Measurements from ENCODE around the gene SCN1A.

SCN1A gene

DNA sequence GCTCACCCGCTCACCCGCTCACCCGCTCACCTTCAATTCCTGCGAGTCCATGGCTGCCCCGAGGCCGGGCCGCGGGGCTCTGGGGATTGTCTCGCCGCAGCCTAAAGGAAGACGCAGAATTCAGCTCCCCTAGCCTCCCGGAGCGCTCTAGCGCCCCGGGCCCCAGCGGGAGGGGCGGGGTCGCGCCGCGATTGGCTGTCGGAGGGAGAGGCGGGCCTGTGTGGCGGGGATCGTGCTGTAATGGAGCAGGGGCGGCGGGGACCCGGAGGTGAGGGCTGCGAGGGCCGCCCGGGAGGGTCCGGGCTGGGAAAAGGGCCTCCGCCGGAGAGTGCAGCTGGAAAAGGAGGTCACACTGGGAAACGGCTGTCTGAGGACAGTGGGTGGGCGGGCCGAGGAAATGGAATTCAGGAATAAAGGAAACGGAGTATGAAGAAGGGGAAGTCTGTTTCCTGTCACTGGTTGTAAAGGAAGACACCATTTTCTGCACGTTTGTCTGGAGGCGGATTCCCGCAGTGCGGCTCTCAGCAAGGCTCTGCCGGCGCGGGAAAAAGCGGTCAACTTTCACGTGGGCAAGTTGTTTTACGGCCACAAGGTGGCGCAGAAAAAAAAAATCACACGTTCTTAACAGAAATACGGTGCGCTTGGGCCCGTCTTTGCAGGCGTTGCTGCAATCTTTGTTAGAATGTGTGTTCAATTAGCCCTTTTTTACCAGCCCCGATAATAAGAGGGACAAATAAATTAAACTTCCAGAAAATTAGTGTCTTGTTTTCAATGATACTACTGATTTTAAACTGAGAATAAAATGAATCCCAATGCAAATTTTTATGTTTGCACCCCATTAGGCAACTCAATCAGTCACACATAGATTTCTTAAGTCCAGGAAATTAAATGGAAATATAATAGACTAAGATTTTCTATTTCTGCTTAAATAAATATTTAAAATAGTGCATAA is 173.9 kb downstream of the SCN1A start, which contains the start of gene TTC21B:
Gene TTC21B, minus strand, starts transcription at position 122 of the 952 bp plus-strand sequence. Its CDS starts 71 bp downstream, at position 51.
- no peaks in the 10 kb centered on the region for H3K27me3 ChIP-seq (ENCODE audit: insufficient read depth, low read length)
- H3K27ac ChIP-seq (ENCODE audit: low read depth, low read length), result peak within 1 kb of the TSS; percentile 69
- peaks cover 6% of the 10 kb centered on the region for H3K36me3 ChIP-seq (ENCODE audit: insufficient read depth, low read length)
- peak within 1 kb of the TSS; percentile 95 for H2AFZ ChIP-seq (ENCODE audit: low read length, unreplicated experiment)
- peaks cover 23% of the 10 kb centered on the region for H3K4me1 ChIP-seq (ENCODE audit: control insufficient read depth, insufficient read depth, low read length, unreplicated experiment)
- H3K79me2 ChIP-seq (ENCODE audit: control insufficient read depth, insufficient read depth, low read length, unreplicated experiment), result peaks cover 37% of the 10 kb centered on the region
- H3K4me3 ChIP-seq (ENCODE audit: low read depth, low read length), result peak within 1 kb of the TSS; percentile 98

DNA sequence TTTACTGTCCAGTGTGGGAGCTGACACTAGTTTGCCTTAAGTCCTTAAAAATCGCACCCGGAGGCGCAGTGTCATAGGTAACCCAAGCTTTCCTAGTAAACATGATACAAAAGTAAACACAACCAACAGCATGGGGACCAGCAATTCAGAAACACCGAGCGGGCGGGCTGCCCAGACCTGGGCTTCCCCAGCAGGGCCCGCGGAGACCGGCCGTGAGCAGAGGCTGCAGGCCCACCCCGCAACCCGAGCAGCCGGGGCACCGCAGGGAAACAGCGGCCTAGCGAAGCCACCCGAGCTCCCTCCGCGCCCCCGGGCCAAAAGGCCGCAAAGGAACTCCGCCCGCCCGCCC is 174.5 kb downstream of the SCN1A start:
- Histone ChIP-seq H2AFZ (ENCODE audit: low read length, unreplicated experiment) (peak overlapping the region; percentile 95), H3K79me2 (ENCODE audit: control insufficient read depth, insufficient read depth, low read length, unreplicated experiment) (peaks cover 37% of the 10 kb centered on the region), H3K36me3 (ENCODE audit: insufficient read depth, low read length) (peaks cover 6% of the 10 kb centered on the region), H3K4me3 (ENCODE audit: low read depth, low read length) (peak overlapping the region; percentile 98), H3K4me1 (ENCODE audit: control insufficient read depth, insufficient read depth, low read length, unreplicated experiment) (peaks cover 23% of the 10 kb centered on the region), H3K27me3 (ENCODE audit: insufficient read depth, low read length) (no peaks in the 10 kb centered on the region), H3K27ac (ENCODE audit: low read depth, low read length) (peak overlapping the region; percentile 69)

DNA sequence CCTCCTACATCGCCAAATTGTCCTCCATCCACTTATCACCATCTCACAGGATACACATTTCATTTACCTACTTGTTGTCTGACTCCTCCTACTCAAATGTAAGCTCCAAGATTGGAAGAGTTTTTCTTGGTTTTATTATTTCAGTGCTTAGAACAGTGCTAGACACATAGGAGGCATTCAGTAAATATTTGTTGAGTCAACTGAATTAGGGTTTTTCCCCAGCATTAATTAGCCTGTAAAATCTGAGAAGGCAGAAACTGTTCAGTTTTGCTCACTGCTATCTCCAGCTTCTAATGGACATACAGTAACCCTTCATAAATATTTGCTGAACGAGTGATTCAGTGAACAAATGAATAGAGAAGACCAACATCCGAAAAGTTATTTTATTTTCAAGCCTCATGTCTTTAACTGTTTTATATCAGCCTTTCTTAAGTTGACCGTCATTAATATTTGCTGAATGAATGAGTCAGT is 175.0 kb downstream of the SCN1A start:
- peak overlapping the region; percentile 69 for H3K27ac ChIP-seq (ENCODE audit: low read depth, low read length)
- peaks cover 6% of the 10 kb centered on the region for H3K36me3 ChIP-seq (ENCODE audit: insufficient read depth, low read length)
- no peaks in the 10 kb centered on the region for H3K27me3 ChIP-seq (ENCODE audit: insufficient read depth, low read length)
- H2AFZ ChIP-seq (ENCODE audit: low read length, unreplicated experiment), result peak overlapping the region; percentile 95
- peaks cover 23% of the 10 kb centered on the region for H3K4me1 ChIP-seq (ENCODE audit: control insufficient read depth, insufficient read depth, low read length, unreplicated experiment)
- peak overlapping the region; percentile 98 for H3K4me3 ChIP-seq (ENCODE audit: low read depth, low read length)
- H3K79me2 ChIP-seq (ENCODE audit: control insufficient read depth, insufficient read depth, low read length, unreplicated experiment), result peaks cover 37% of the 10 kb centered on the region

DNA sequence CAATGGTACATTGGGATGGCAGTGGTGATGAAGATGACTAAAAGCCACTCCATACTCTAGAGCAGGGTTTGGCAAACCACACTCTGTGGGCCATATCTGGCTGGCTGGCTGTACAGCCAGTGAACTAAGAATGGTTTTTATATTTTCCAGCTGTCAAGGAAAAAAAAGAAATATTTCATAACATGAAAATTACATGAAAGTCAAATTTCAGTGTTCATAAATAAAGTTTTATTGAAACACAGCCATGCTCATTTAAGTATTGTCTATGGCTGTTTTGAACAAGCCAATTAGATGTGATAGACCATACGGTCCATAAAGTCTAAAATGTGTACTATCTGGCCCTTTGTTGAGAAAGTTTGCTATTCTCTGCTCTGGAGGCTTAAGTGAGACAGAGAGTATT is 175.7 kb downstream of the SCN1A start:
- H3K79me2 ChIP-seq (ENCODE audit: control insufficient read depth, insufficient read depth, low read length, unreplicated experiment), result peaks cover 37% of the 10 kb centered on the region
- no peak overlapping the region for H2AFZ ChIP-seq (ENCODE audit: low read length, unreplicated experiment)
- no peaks in the 10 kb centered on the region for H3K27me3 ChIP-seq (ENCODE audit: insufficient read depth, low read length)
- H3K27ac ChIP-seq (ENCODE audit: low read depth, low read length), result no peak overlapping the region
- H3K36me3 ChIP-seq (ENCODE audit: insufficient read depth, low read length), result peaks cover 6% of the 10 kb centered on the region
- peak overlapping the region; percentile 98 for H3K4me3 ChIP-seq (ENCODE audit: low read depth, low read length)
- peaks cover 23% of the 10 kb centered on the region for H3K4me1 ChIP-seq (ENCODE audit: control insufficient read depth, insufficient read depth, low read length, unreplicated experiment)

DNA sequence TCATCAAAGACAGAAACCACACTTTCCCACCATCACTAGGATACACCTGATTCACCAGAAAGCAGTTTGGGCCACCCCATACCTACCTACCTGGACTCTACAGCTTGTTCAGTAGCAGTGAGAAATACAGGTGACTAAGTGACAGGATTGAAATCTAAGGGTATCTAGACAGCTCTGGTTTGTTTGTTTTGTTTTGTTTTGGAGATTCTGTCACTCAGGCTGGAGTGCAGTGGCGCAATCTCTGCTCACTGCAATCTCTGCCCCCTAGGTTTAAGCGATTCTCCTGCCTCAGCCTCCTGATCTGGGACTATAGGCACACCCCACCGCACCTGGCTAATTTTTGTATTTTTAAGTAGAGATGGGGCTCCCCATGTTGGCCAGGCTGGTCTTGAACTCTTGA is 177.4 kb downstream of the SCN1A start:
- no peak overlapping the region for H2AFZ ChIP-seq (ENCODE audit: low read length, unreplicated experiment)
- peaks cover 6% of the 10 kb centered on the region for H3K36me3 ChIP-seq (ENCODE audit: insufficient read depth, low read length)
- peaks cover 23% of the 10 kb centered on the region for H3K4me1 ChIP-seq (ENCODE audit: control insufficient read depth, insufficient read depth, low read length, unreplicated experiment)
- no peaks in the 10 kb centered on the region for H3K27me3 ChIP-seq (ENCODE audit: insufficient read depth, low read length)
- H3K4me3 ChIP-seq (ENCODE audit: low read depth, low read length), result no peak overlapping the region
- no peak overlapping the region for H3K27ac ChIP-seq (ENCODE audit: low read depth, low read length)
- H3K79me2 ChIP-seq (ENCODE audit: control insufficient read depth, insufficient read depth, low read length, unreplicated experiment), result peaks cover 37% of the 10 kb centered on the region

DNA sequence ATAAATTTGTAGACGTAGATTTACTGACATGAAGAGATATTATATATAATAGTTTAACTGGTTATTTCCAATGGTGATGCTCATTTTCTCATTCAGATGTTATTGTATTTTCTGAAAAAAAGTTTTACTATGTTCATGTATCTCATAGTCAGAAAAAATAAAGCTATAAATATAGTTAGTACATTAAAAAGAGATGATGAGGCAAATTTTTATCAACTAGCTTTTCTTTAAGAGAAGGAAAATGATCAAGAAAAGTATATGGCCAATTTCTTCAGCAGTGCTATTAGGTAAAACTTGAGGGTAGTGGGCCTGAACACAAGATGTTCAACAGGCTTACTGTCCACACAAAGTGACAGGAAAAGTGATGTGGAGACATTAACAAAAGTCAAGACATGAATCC is 186.0 kb downstream of the SCN1A start:
- H3K36me3 ChIP-seq (ENCODE audit: insufficient read depth, low read length), result peaks cover 35% of the 10 kb centered on the region
- no peaks in the 10 kb centered on the region for H3K27me3 ChIP-seq (ENCODE audit: insufficient read depth, low read length)
- H2AFZ ChIP-seq (ENCODE audit: low read length, unreplicated experiment), result no peak overlapping the region
- H3K4me1 ChIP-seq (ENCODE audit: control insufficient read depth, insufficient read depth, low read length, unreplicated experiment), result no peaks in the 10 kb centered on the region
- no peak overlapping the region for H3K27ac ChIP-seq (ENCODE audit: low read depth, low read length)
- H3K4me3 ChIP-seq (ENCODE audit: low read depth, low read length), result no peak overlapping the region
- H3K79me2 ChIP-seq (ENCODE audit: control insufficient read depth, insufficient read depth, low read length, unreplicated experiment), result no peaks in the 10 kb centered on the region

DNA sequence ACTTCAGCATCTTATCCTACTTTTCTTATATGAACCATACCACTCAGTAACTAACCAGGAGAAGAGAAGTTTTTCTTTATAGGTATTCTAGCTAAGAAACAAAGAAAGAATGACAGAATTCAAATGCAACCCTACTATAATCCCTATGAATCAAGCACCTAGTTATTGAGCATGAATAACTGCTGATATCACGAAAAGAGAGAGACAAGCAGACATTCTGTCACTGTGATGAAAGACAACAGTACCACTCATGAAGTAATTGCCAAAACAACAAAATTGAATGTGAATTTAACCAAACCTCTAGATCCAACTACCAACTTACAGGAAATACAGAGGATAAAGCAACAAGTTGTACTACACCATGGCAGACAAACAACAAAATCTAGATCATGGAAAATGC is 189.6 kb downstream of the SCN1A start:
- H3K4me1 ChIP-seq (ENCODE audit: control insufficient read depth, insufficient read depth, low read length, unreplicated experiment), result no peaks in the 10 kb centered on the region
- no peaks in the 10 kb centered on the region for H3K79me2 ChIP-seq (ENCODE audit: control insufficient read depth, insufficient read depth, low read length, unreplicated experiment)
- H3K36me3 ChIP-seq (ENCODE audit: insufficient read depth, low read length), result peaks cover 27% of the 10 kb centered on the region
- H2AFZ ChIP-seq (ENCODE audit: low read length, unreplicated experiment), result no peak overlapping the region
- no peaks in the 10 kb centered on the region for H3K27me3 ChIP-seq (ENCODE audit: insufficient read depth, low read length)
- H3K27ac ChIP-seq (ENCODE audit: low read depth, low read length), result no peak overlapping the region
- no peak overlapping the region for H3K4me3 ChIP-seq (ENCODE audit: low read depth, low read length)

Data from ACC112 (cell line).